IMR-90 (cell line): ENCODE data around the gene MARCKS. TPM values are rescaled to one million over a fixed set of nuclear protein-coding genes. Genes with fewer than 3 reads are reported as not detected.

Experiments
- ATAC-seq: fragments of 200-7000 bp; cut with Tn5 transposase; 2 replicates; pipeline ENCODE4 v1.9.1; 2020; ENCODE audit warnings: low read depth, mild to moderate bottlenecking, moderate library complexity
- BruUV-seq: library from RNA; stranded (reverse); fragments of 400-500 nt; replicated peaks from 2 replicates; lab custom pipeline; 2021; lab: Mats Ljungman, UMichigan
- CTCF ChIA-PET: fragments of 300-600 bp; formaldehyde crosslinking; extraction: SDS; loops from one replicate; lab custom pipeline; 2021; ENCODE audit warnings: antibody characterized with exemption; lab: Yijun Ruan, JAX
- POLR2A ChIA-PET: fragments of 300-600 bp; sonication (Branson Sonifier 250); formaldehyde crosslinking; loops from one replicate; lab custom pipeline; 2022; ENCODE audit warnings: antibody characterized with exemption; ENCODE audit not compliant: unreplicated experiment; lab: Charles Lee
- DNase-seq: peaks from one replicate; pipeline ENCODE4 v3.0.0; 2013
- H2AFZ ChIP-seq: replicated peaks from 2 replicates; pipeline ENCODE3; 2013; ENCODE audit warnings: low read length, mild to moderate bottlenecking; ENCODE audit not compliant: poor library complexity
- H2AK5ac ChIP-seq: 2 replicates; pipeline ENCODE4 v1.6.1; 2013; ENCODE audit warnings: low read depth, low read length, inconsistent platforms
- H2AK9ac ChIP-seq: replicated peaks from 2 replicates; pipeline ENCODE3; 2013; ENCODE audit warnings: mild to moderate bottlenecking, low read depth, low read length, moderate library complexity; ENCODE audit not compliant: poor library complexity
- H2BK120ac ChIP-seq: 2 replicates; pipeline ENCODE4 v1.6.1; 2013; ENCODE audit warnings: low read depth, low read length, inconsistent platforms
- H2BK15ac ChIP-seq: 3 replicates; pipeline ENCODE4 v1.6.1; 2013; ENCODE audit warnings: low read depth, low read length, inconsistent platforms
- H2BK20ac ChIP-seq: 2 replicates; pipeline ENCODE4 v1.6.1; 2013; ENCODE audit warnings: low read depth, mild to moderate bottlenecking, inconsistent platforms, low read length, moderate library complexity
- H2BK5ac ChIP-seq: 2 replicates; pipeline ENCODE4 v1.6.1; 2013; ENCODE audit warnings: mild to moderate bottlenecking, low read depth, low read length, inconsistent platforms; ENCODE audit not compliant: poor library complexity, severe bottlenecking
- H3K14ac ChIP-seq: replicated peaks from 2 replicates; pipeline ENCODE4 v1.6.1; 2013; ENCODE audit warnings: low read depth, low read length, inconsistent platforms
- H3K18ac ChIP-seq: 2 replicates; pipeline ENCODE4 v1.6.1; 2013; ENCODE audit warnings: low read depth, low read length, control low read depth
- H3K23ac ChIP-seq: 2 replicates; pipeline ENCODE4 v1.6.1; 2013; ENCODE audit warnings: low read depth, low read length, inconsistent platforms
- H3K27ac ChIP-seq: 2 replicates; pipeline ENCODE4 v1.5.1; 2013; ENCODE audit warnings: mild to moderate bottlenecking, control low read depth, low read length; ENCODE audit not compliant: insufficient read depth
- H3K27me3 ChIP-seq: 2 replicates; pipeline ENCODE4 v1.6.1; 2013; ENCODE audit warnings: low read length; ENCODE audit not compliant: control insufficient read depth, insufficient read depth
- H3K36me3 ChIP-seq: 2 replicates; pipeline ENCODE4 v1.6.1; 2013; ENCODE audit warnings: low read length, mixed read lengths; ENCODE audit not compliant: control insufficient read depth, insufficient read depth
- H3K4ac ChIP-seq: 2 replicates; pipeline ENCODE4 v1.6.1; 2013; ENCODE audit warnings: low read depth, low read length, inconsistent platforms
- H3K4me1 ChIP-seq: 2 replicates; pipeline ENCODE4 v1.6.1; 2013; ENCODE audit warnings: low read length, mixed read lengths; ENCODE audit not compliant: control insufficient read depth, insufficient read depth
- H3K4me2 ChIP-seq: 2 replicates; pipeline ENCODE4 v1.6.1; 2013; ENCODE audit warnings: low read depth, mild to moderate bottlenecking, control low read depth, low read length, moderate library complexity
- H3K4me3 ChIP-seq: 2 replicates; pipeline ENCODE4 v1.5.1; 2013; ENCODE audit warnings: low read depth, mild to moderate bottlenecking, control low read depth, low read length, moderate library complexity; ENCODE audit not compliant: insufficient read depth
- H3K56ac ChIP-seq: 2 replicates; pipeline ENCODE4 v1.6.1; 2013; ENCODE audit warnings: low read length, inconsistent platforms; ENCODE audit not compliant: insufficient read depth; ENCODE audit errors: extremely low read depth
- H3K79me1 ChIP-seq, 2 experiments: 2 replicates each; pipeline ENCODE4 v1.6.1; 2013; ENCODE audit warnings: low read length in 2 of 2, inconsistent platforms in 1 of 2, low read depth in 1 of 2
- H3K9ac ChIP-seq: 2 replicates; pipeline ENCODE4 v1.6.1; 2013; ENCODE audit warnings: low read depth, low read length, control low read depth
- H3K9me1 ChIP-seq: 2 replicates; pipeline ENCODE4 v1.6.1; 2013; ENCODE audit warnings: low read length, inconsistent platforms; ENCODE audit not compliant: insufficient read depth
- H3K9me3 ChIP-seq: 2 replicates; pipeline ENCODE4 v1.6.1; 2013; ENCODE audit warnings: low read length; ENCODE audit not compliant: control insufficient read depth, insufficient read depth
- H4K20me1 ChIP-seq: 2 replicates; pipeline ENCODE4 v1.6.1; 2013; ENCODE audit warnings: low read length, inconsistent platforms; ENCODE audit not compliant: insufficient read depth
- H4K5ac ChIP-seq: 2 replicates; pipeline ENCODE4 v1.6.1; 2013; ENCODE audit warnings: mild to moderate bottlenecking, low read depth, low read length, control low read depth
- H4K8ac ChIP-seq, 2 experiments: 2 replicates each; pipeline ENCODE4 v1.6.1; 2013; ENCODE audit warnings: low read depth in 2 of 2, low read length in 2 of 2, control low read depth in 1 of 2, inconsistent platforms in 1 of 2
- H4K91ac ChIP-seq: 2 replicates; pipeline ENCODE4 v1.6.1; 2013; ENCODE audit warnings: low read depth, low read length, inconsistent platforms; ENCODE audit not compliant: insufficient read depth
- CEBPB ChIP-seq: IDR thresholded peaks from 2 replicates; pipeline ENCODE4 v1.6.1; 2012; ENCODE audit warnings: low read depth, low read length, improper control_type of control experiment
- CHD1 ChIP-seq: IDR thresholded peaks from 2 replicates; pipeline ENCODE4 v1.6.1; 2012; ENCODE audit warnings: low read depth, low read length, improper control_type of control experiment
- FOS ChIP-seq: fragments of 150-350 bp; IDR thresholded peaks from 2 replicates; pipeline ENCODE4 v1.6.1; 2016; ENCODE audit warnings: low read depth, low read length
- RAD21 ChIP-seq: IDR thresholded peaks from 2 replicates; pipeline ENCODE4 v1.6.1; 2012; ENCODE audit warnings: low read length, improper control_type of control experiment
- dilution Hi-C: fragments of 300-500 bp; cut with HindIII; formaldehyde crosslinking; loops from one replicate; pipeline ENCODE4 v1.14.3; 2018; ENCODE audit warnings: low sequenced_read_pairs; ENCODE audit not compliant: unreplicated experiment
- in situ Hi-C: fragments of 300-500 bp; cut with MboI; formaldehyde crosslinking; loops from 3 replicates; pipeline ENCODE4 v1.14.3; 2019; ENCODE audit warnings: low sequenced_read_pairs, inconsistent platforms, mixed read lengths
- intact Hi-C: fragments of 100-400 bp; cut with micrococcal nuclease; formaldehyde crosslinking; loops from 2 replicates; pipeline ENCODE4 v1.10.0; 2022
- polyA plus RNA-seq, 3 experiments: library from polyadenylated mRNA; depleted of rRNA; stranded (reverse); fragments of >200 nt; gene quantifications; 2 replicates each; pipeline ENCODE4 v1.2.3, GENCODE V29; 2012; ENCODE audit warnings: low replicate concordance in 1 of 3
- total RNA-seq: library from RNA; depleted of rRNA; stranded (reverse); fragments of >200 nt; gene quantifications from 2 replicates; pipeline ENCODE4 v1.2.3, GENCODE V29; 2012

Gene MARCKS
- total and polyA plus RNA-seq, 2 of the 4 experiments (the other 2 are of a cell fraction) = 34.5 to 40.7 TPM

- no TSS peak for BruUV-seq
- H3K18ac ChIP-seq = no peak overlapping the region
- H4K20me1 ChIP-seq = peaks cover 22% of the 10 kb centered on the region
- DNase-seq = no peak
- H3K23ac ChIP-seq = no peak overlapping the region
- no peak overlapping the region for H4K8ac ChIP-seq
- no peaks in the 10 kb centered on the region for H3K4me1 ChIP-seq
- ChIA-PET POLR2A (no interaction called here), CTCF (no interaction called here)
- H2BK15ac ChIP-seq = no peak overlapping the region
- H3K9ac ChIP-seq = no peak overlapping the region
- intact Hi-C loops (no loop called here), dilution Hi-C loops (no loop called here), in situ Hi-C loops (no loop called here)
- H3K9me3 ChIP-seq = no peaks in the 10 kb centered on the region
- TF ChIP-seq RAD21 (no peak), FOS (no peak), CHD1 (no peak), CEBPB (peak; percentile 80)
- H3K4me2 ChIP-seq = no peak overlapping the region
- H2BK20ac ChIP-seq = no peak overlapping the region
- H2BK120ac ChIP-seq = no peak overlapping the region
- H3K79me1 ChIP-seq = peaks cover 0 to 10% of the 10 kb centered on the region in 2 experiments; a peak in 2 of 4 replicates
- no peaks in the 10 kb centered on the region for H3K27me3 ChIP-seq
- peaks cover 8% of the 10 kb centered on the region; the same call in 1 of the 2 replicates for H3K36me3 ChIP-seq
- H2BK5ac ChIP-seq = no peak overlapping the region
- no peak overlapping the region for H2AK5ac ChIP-seq
- no peak overlapping the region for H3K27ac ChIP-seq
- H4K5ac ChIP-seq = no peak overlapping the region
- no peak for ATAC-seq
- H3K4me3 ChIP-seq = no peak overlapping the region
- H2AFZ ChIP-seq = no peak overlapping the region
- H4K91ac ChIP-seq = no peak overlapping the region
- no peak overlapping the region for H3K56ac ChIP-seq
- H3K4ac ChIP-seq = no peak overlapping the region
- no peak overlapping the region for H2AK9ac ChIP-seq
- no peak overlapping the region for H3K14ac ChIP-seq
- no peaks in the 10 kb centered on the region for H3K9me1 ChIP-seq
Observed at GRCh38 chr6:113862112-113862511, 5.0 kb downstream of the MARCKS start.
